GM23338 (cell line): ENCODE data around the gene SCN1B. TPM values are rescaled to one million over a fixed set of nuclear protein-coding genes. Genes with fewer than 3 reads are reported as not detected.

Source experiments
- CREB1 ChIP-seq: fragments of 250-450 bp; sonication (Bioruptor Pico); IDR thresholded peaks from 2 replicates; pipeline ENCODE4 v1.5.0; 2020; ENCODE audit warnings: low read depth, mild to moderate bottlenecking, moderate library complexity
- EZH2 ChIP-seq: fragments of 200-600 bp; sonication (generic); IDR thresholded peaks from one replicate; pipeline ENCODE4 v1.8.0; 2017; ENCODE audit warnings: antibody characterized with exemption, mild to moderate bottlenecking, low read depth; ENCODE audit not compliant: unreplicated experiment
- EZH2phosphoT487 ChIP-seq: fragments of 200-600 bp; sonication (generic); IDR thresholded peaks from one replicate; pipeline ENCODE4 v1.8.1; 2018; ENCODE audit warnings: antibody characterized with exemption; ENCODE audit not compliant: unreplicated experiment
- JUNB ChIP-seq: IDR thresholded peaks from one replicate; pipeline ENCODE4 v1.6.1; 2016; ENCODE audit warnings: antibody characterized with exemption; ENCODE audit not compliant: unreplicated experiment
- ZNF114 ChIP-seq: fragments of 250-450 bp; sonication (Bioruptor Pico); IDR thresholded peaks from 2 replicates; pipeline ENCODE4 v1.5.0; 2020; ENCODE audit warnings: mild to moderate bottlenecking, moderate library complexity
- ZNF331 ChIP-seq: fragments of 250-450 bp; sonication (Bioruptor Pico); IDR thresholded peaks from 2 replicates; pipeline ENCODE4 v1.5.0; 2020; ENCODE audit warnings: low read depth, mild to moderate bottlenecking, moderate library complexity
- polyA plus RNA-seq: library from polyadenylated mRNA; unstranded; fragments of >200 nt; fragmentation: Nextera tagmentation; extraction: Ambion mirVana; gene quantifications from 2 replicates; pipeline ENCODE4 v1.2.1, GENCODE V29; 2016
- total RNA-seq: library from RNA; depleted of rRNA; stranded (reverse); fragments of >200 nt; shearing (Covaris generic); gene quantifications from 2 replicates; pipeline ENCODE4 v1.2.3, GENCODE V29; 2014
- TF ChIP-seq, protein P1 (sequence below): fragments of 250-450 bp; sonication (Bioruptor Pico); IDR thresholded peaks from 2 replicates; pipeline ENCODE4 v1.5.0; 2020; ENCODE audit warnings: mild to moderate bottlenecking, moderate library complexity
- TF ChIP-seq, protein P2 (sequence below): IDR thresholded peaks from 2 replicates; pipeline ENCODE4 v1.6.1; 2016; ENCODE audit warnings: antibody characterized with exemption
- TF ChIP-seq, protein P3 (sequence below), 2 experiments: fragments of 200-600 bp in 1 of 2; sonication (generic) in 1 of 2; conservative IDR thresholded peaks; 2 replicates each; pipeline versions ENCODE4 v1.5.1 to v1.6.1; 2016 to 2017; ENCODE audit warnings: antibody characterized with exemption in 2 of 2, low read depth in 2 of 2, mild to moderate bottlenecking in 2 of 2, moderate library complexity in 1 of 2

SCN1B gene
- total and polyA plus RNA-seq, 2 experiments from 2014 or later = 1.7 to 4.8 TPM

GRCh38 chr19:35037716-35038622 lies 7.7 kb downstream of the SCN1B start (continued):
- TF ChIP-seq, protein P1, sequence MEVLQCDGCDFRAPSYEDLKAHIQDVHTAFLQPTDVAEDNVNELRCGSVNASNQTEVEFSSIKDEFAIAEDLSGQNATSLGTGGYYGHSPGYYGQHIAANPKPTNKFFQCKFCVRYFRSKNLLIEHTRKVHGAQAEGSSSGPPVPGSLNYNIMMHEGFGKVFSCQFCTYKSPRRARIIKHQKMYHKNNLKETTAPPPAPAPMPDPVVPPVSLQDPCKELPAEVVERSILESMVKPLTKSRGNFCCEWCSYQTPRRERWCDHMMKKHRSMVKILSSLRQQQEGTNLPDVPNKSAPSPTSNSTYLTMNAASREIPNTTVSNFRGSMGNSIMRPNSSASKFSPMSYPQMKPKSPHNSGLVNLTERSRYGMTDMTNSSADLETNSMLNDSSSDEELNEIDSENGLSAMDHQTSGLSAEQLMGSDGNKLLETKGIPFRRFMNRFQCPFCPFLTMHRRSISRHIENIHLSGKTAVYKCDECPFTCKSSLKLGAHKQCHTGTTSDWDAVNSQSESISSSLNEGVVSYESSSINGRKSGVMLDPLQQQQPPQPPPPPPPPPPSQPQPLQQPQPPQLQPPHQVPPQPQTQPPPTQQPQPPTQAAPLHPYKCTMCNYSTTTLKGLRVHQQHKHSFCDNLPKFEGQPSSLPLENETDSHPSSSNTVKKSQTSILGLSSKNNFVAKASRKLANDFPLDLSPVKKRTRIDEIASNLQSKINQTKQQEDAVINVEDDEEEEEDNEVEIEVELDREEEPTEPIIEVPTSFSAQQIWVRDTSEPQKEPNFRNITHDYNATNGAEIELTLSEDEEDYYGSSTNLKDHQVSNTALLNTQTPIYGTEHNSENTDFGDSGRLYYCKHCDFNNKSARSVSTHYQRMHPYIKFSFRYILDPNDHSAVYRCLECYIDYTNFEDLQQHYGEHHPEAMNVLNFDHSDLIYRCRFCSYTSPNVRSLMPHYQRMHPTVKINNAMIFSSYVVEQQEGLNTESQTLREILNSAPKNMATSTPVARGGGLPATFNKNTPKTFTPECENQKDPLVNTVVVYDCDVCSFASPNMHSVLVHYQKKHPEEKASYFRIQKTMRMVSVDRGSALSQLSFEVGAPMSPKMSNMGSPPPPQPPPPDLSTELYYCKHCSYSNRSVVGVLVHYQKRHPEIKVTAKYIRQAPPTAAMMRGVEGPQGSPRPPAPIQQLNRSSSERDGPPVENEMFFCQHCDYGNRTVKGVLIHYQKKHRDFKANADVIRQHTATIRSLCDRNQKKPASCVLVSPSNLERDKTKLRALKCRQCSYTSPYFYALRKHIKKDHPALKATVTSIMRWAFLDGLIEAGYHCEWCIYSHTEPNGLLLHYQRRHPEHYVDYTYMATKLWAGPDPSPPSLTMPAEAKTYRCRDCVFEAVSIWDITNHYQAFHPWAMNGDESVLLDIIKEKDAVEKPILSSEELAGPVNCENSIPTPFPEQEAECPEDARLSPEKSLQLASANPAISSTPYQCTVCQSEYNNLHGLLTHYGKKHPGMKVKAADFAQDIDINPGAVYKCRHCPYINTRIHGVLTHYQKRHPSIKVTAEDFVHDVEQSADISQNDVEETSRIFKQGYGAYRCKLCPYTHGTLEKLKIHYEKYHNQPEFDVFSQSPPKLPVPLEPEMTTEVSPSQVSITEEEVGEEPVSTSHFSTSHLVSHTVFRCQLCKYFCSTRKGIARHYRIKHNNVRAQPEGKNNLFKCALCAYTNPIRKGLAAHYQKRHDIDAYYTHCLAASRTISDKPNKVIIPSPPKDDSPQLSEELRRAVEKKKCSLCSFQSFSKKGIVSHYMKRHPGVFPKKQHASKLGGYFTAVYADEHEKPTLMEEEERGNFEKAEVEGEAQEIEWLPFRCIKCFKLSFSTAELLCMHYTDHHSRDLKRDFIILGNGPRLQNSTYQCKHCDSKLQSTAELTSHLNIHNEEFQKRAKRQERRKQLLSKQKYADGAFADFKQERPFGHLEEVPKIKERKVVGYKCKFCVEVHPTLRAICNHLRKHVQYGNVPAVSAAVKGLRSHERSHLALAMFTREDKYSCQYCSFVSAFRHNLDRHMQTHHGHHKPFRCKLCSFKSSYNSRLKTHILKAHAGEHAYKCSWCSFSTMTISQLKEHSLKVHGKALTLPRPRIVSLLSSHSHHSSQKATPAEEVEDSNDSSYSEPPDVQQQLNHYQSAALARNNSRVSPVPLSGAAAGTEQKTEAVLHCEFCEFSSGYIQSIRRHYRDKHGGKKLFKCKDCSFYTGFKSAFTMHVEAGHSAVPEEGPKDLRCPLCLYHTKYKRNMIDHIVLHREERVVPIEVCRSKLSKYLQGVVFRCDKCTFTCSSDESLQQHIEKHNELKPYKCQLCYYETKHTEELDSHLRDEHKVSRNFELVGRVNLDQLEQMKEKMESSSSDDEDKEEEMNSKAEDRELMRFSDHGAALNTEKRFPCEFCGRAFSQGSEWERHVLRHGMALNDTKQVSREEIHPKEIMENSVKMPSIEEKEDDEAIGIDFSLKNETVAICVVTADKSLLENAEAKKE (CRISPR knock-in tag) = no peak
- TF ChIP-seq, protein P2, sequence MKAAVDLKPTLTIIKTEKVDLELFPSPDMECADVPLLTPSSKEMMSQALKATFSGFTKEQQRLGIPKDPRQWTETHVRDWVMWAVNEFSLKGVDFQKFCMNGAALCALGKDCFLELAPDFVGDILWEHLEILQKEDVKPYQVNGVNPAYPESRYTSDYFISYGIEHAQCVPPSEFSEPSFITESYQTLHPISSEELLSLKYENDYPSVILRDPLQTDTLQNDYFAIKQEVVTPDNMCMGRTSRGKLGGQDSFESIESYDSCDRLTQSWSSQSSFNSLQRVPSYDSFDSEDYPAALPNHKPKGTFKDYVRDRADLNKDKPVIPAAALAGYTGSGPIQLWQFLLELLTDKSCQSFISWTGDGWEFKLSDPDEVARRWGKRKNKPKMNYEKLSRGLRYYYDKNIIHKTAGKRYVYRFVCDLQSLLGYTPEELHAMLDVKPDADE = no peak
- no peak for TF ChIP-seq EZH2phosphoT487
- no peak for TF ChIP-seq EZH2
- no peak for TF ChIP-seq ZNF114 (CRISPR knock-in tag)
- no peak for TF ChIP-seq ZNF331 (CRISPR knock-in tag)
- TF ChIP-seq JUNB = no peak
- TF ChIP-seq, protein P3, sequence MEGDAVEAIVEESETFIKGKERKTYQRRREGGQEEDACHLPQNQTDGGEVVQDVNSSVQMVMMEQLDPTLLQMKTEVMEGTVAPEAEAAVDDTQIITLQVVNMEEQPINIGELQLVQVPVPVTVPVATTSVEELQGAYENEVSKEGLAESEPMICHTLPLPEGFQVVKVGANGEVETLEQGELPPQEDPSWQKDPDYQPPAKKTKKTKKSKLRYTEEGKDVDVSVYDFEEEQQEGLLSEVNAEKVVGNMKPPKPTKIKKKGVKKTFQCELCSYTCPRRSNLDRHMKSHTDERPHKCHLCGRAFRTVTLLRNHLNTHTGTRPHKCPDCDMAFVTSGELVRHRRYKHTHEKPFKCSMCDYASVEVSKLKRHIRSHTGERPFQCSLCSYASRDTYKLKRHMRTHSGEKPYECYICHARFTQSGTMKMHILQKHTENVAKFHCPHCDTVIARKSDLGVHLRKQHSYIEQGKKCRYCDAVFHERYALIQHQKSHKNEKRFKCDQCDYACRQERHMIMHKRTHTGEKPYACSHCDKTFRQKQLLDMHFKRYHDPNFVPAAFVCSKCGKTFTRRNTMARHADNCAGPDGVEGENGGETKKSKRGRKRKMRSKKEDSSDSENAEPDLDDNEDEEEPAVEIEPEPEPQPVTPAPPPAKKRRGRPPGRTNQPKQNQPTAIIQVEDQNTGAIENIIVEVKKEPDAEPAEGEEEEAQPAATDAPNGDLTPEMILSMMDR (conservative IDR thresholded peaks at IDR 0.05; ENCODE audit: low read depth in 2 of 2) = no peak
- no peak for TF ChIP-seq CREB1 (CRISPR knock-in tag)
